Measurements from ENCODE around the gene R3HDM4.
"Not testable (repeated sequence)": the region's sequence is repeated elsewhere in the genome, so short reads cannot be mapped to it uniquely, and the experiment has no call there.

The R3HDM4 gene

DNA sequence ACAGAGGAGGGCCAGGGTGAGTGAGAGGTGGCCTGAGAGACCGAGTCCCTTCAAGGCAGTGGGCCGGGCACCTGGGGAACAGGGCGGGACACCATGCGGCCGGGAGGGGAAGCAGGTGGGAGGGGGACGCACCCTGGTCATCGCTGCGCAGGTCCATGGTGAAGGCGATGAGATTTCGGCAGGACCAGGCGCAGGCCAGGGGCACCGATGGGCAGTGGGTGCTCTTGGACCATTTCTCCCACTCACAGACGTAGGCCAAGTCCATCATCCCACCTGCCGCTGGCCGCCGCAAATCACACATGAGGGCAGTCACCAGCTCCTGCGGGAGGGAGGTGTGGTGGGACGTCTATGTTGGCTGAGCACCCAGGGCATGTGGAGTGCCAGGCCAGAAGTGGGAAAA, 22.2 kb downstream of the R3HDM4 start:
- DNase-seq, result no peak

DNA sequence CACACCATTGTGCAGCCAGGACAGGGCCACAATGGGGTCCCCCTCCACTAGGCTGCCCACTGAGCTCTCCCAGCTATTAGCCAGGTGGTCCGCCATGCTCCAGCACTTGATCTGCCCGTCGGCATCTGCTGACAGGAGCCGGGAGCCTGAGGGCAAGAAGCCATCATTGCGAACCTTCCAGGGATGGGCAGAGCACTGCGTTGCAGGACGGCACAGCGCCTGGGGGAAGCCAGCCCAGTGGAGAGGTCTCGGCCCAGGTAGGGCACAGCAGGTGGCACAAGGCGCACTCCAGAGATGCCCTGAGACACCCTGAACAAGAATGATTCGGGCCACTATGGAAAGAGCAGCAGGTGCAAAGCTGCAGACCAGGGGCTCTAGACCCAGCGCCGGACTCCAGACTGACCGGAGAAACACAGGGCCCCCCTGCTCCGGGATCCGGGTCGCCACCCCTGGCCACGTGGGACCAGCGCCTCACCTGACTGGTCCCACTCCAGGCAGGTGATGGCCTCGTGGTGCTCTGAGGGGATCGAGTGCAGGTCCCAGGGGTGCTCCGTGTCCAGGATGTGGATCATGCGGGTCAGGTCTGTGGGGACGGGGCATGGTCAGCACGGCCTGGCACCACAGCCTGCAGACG, 23.2 kb downstream of the R3HDM4 start:
- no peak for DNase-seq

DNA sequence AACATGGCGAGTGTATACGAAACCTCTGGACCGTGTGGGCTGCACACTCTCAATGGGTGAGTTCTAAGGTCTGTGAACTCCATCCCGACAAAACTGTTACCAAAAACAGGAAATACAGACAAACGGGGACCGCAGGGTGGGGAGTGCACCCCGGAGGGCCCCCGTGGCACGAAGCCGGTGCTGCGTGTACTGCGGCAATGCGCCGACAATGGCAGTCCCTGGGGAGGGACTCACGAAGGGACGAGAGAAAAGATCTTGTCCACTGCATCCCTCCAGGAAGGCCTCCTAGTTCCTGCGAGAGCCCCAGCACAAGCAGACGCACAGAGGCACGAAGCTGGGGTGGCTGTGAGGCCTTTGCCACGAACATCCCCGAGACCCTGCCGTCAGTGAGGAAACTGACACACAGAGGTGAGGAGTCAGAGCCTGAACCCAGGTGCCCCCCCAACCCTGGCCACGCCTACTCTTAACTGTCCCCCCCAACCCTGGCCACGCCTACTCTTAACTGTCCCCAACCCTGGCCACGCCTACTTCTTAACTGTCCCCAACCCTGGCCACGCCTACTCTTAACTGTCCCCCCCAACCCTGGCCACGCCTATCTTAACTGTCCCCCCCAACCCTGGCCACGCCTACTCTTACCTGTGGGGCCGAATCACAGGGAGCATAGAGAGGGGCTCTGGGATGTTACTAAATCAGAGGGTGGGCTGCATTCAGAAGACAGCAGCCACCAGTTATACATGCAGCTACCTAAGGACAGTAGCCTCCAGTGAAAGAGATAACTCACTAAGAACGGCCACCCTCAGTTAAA, 24.2 kb downstream of the R3HDM4 start:
- no peak for DNase-seq

DNA sequence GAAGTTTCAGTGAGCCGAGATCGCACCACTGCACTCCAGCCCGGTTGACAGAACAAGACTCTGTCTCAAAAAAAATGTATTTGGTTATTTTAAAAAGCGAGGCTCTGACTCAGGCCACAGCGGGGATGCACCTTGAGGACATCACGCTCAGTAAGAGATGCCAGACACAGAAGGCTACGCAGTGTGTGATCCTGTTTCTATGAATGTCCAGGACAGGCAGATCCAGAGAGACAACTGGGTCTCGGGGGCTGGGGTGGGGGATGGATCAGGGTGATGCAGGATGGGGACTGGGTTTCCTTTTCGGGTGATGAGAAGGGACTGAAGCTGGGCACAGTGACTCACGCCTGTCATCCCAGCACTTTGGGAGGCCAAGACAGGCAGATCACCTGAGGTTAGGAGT, 25.4 kb downstream of the R3HDM4 start:
- no peak for DNase-seq

- no peak for DNase-seq
Observed at GRCh38 chr19:887072-887471, 25.9 kb downstream of the R3HDM4 start.

DNA sequence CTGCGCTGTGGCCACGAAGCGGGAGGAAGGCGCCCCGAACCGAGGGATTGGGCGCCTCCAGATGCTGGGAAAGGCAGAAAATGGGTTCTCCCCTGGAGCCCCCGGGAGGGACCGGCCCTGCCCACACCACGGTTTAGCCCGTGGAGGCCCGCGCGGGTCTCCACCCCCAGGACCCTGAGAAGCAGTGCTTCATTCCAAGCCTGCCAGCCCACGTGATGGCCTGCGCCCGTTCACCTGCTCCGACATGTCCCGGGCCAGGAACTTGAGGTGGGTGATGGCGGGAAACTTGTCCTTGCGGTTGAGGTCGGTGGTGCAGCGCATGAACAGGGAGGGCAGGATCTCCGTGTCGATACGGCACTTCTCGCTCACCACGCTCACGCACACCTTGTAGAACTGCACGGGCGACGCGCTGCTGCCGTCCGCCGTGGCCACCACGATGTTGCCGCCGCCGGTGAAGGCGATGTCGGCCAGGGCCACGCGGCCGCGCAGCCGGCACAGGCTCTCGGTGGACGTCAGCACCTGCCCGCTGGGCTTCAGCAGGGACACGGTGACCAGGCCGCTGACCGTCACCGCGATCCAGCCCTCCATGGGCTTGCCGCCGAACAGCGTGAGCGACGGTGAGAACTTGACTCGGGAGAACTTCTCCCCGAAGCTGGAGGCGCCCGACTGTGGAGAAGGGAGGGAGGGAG, 27.3 kb downstream of the R3HDM4 start:
- DNase-seq, result no peak

GRCh38 chr19:884420-885211, 28.4 kb downstream of the R3HDM4 start:
- DNase-seq, result no peak

DNA sequence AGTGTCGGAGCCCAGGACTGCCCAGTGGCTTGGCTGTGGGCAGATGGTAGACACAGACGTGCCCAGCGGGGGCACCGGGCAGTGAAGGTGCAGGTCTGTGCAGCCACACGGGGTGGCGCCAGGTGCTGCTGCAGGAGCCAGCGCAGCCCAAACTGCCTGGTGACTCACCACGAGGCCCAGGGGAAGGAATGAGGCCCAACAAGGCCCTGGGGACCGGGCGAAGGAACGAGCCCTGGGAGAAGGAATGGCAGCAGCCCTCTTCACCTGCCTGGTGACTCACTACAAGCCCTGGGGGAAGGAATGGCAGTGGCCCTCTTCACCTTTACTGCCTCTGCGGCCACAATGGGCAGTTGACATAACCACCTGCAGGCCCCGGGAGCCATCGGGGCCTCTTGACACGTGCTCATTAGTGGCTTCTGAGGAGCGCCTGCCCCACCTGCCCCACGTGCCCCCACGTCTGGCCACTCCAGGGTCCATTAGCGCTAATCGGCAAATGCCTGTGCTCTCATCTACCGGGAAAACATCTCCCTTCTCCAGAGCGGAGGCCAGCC, 29.3 kb downstream of the R3HDM4 start:
- no peak for DNase-seq

DNA sequence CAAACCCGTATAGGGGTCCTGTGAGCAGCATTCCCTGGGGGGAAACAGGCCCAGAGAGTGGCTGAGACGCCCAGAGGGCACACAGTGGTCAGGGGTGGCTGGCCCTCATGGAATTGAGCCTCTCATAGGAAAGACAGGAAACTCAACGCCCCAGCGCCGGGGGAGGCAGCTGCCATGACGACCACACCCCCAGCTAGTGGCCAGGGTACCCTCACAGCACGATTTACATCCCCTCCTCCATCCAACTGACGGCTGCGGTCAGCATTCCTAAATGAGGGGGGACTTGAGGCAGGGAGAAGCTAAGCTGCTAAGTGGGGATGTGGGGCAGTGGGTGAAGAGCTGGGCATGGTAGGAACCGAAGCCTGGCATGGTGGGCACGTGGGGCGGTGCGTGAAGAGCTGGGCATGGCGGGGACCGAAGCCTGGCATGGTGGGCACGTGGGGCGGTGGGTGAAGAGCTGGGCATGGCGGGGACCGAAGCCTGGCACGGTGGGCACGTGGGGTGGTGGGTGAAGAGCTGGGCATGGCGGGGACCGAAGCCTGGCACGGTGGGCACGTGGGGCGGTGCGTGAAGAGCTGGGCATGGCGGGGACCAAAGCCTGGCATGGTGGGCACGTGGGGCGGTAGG, 30.0 kb downstream of the R3HDM4 start:
- DNase-seq, result no peak

DNA sequence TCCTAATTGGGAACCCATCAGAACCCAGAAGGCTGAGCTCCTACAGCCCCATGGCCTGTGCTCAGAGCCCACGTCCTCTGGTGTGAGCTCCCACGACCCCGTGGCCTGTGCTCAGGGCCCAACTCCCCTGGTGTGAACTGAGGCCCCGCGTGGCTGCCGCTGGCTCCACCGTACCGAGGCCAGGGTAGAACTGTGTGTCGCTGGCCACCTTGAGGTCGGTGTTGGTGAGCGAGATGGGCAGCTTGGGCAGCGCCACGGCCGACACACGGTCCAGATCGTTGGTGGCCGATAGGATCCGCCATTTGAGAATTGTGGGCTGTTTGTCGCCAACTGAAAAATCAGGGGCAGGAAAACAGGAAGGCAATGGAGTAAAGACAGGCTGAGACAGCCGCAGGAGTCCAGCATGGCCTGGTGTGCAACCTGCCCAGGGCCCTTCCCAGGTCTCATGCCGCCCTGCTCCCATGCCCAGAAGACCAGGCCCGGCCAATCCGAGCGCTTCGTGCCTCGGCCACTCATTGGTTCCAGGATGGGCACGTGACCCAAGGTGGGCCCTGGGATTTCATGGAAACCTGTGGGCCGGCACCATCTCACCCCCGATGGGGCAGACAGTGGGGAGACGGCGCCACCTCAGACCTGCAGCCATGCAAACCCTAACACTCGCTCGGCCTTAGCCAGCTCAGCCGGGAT, 31.5 kb downstream of the R3HDM4 start:
- DNase-seq, result no peak

GRCh38 chr19:879711-880438, 33.1 kb downstream of the R3HDM4 start:
- DNase-seq, result no peak

DNA sequence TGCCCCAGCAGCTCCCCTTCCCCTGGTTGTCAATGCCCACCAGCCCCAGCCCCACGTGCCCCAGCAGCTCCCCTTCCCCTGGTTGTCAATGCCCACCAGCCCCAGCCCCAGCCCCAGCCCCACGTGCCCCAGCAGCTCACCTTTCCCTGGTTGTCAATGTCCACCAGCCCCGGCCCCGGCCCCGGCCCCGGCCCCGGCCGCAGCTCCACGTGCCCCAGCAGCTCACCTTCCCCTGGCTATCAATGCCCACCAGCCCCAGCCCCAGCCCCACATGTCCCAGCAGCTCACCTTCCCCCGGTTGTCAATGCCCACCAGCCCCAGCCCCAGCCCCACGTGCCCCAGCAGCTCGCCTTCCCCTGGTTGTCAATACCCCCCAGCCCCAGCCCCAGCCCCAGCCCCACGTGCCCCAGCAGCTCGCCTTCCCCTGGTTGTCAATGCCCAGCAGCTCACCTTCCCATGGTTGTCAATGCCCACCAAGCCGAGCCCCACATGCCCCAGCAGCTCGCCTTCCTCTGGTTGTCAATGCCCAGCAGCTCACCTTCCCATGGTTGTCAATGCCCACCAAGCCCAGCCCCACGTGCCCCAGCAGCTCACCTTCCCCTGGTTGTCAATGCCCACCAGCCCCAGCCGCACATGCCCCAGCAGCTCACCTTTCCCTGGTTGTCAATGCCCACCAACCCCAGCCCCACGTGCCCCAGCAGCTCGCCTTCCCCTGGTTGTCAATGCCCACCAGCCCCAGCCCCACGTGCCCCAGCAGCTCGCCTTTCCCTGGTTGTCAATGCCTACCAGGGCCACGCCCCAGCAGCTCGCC, 34.1 kb downstream of the R3HDM4 start:
- DNase-seq, result not testable (repeated sequence)

DNA sequence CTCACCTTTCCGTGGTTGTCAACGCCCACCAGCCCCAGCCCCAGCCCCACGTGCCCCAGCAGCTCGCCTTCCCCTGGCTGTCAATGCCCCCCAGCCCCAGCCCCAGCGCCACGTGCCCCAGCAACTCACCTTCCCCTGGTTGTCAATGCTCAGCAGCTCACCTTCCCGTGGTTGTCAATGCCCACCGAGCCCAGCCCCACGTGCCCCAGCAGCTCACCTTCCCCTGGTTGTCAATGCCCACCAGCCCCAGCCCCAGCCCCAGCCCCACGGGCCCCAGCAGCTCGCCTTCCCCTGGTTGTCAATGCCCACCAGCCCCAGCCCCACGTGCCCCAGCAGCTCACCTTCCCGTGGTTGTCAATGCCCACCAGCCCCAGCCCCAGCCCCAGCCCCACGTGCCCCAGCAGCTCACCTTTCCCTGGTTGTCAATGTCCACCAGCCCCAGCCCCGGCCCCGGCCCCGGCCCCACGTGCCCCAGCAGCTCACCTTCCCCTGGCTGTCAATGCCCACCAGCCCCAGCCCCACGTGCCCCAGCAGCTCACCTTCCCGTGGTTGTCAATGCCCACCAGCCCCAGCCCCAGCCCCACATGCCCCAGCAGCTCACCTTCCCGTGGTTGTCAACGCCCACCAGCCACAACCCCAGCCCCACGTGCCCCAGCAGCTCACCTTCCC, 34.9 kb downstream of the R3HDM4 start:
- DNase-seq, result not testable (repeated sequence)

DNA sequence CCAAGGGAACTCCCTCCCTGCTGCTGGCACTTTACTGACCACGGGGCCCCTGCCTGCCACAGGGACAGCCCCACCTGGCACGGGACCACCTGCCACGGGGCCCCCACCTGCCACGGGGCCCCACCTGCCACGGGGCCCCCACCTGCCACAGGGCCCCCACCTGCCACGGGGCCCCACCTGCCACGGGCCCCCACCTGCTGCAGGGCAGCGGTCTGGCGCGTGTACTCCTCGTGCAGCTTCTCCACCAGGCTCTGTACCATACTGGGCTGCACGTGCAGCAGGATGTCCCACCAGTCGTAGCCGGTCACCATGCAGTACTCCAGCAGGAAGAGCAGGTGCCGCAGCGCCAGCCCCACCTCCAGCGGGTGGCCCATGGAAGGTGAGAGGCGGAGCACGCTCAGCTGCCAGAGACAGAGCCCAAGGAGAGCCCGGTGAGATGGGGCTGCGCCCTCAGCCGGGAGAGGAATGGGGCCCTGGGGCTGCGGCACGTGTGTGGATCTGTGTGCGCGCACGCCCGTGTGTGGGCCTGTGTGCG, 36.2 kb downstream of the R3HDM4 start:
- DNase-seq, result no peak

DNA sequence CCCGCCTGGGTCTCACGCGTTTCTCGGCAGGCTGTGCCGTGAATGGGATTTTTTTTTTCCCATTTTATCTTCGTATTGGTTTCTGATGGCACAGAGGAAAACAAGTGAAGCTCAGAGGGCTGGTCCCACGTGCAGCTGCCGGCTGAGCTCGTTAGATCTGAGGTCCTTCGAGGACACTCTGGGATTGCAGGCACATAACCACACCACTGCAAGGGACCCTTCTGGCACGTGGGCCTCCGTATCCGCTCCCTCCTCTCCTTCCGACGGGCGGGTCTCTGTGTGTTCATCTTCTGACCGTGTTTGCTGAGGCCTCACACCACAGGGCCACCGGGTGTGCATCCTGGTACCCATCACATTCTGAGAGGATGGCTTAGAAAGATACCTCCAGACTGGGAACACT, 36.9 kb downstream of the R3HDM4 start:
- DNase-seq, result no peak

GRCh38 chr19:875265-875879, 37.6 kb downstream of the R3HDM4 start:
- no peak for DNase-seq

- no peak for DNase-seq
Observed at GRCh38 chr19:873561-874041, 39.4 kb downstream of the R3HDM4 start.

DNA sequence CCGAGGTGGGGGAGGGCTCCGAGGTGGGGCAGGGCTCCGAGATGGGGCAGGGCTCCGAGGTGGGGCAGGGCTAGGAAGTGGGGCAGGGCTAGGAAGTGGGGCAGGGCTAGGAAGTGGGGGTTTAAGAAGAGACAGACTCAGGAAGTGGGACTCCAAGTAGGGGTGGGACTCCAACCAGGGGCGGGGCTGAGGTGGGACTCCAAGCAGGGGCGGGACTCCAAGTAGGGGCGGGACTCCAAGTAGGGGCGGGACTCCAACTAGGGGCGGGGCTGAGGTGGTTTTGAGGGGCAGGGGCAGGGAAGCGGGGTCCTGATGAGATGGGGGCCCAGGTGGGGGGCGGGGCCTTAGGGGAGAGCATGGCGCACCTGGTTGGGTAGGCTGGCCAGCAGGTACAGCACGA, 39.9 kb downstream of the R3HDM4 start:
- no peak for DNase-seq
